Posterior cingulate gyrus (tissue), 11 donors: ENCODE results near the gene SLC6A5.
A peak's percentile ranks its signal among the peaks of the same experiment; 100 is the strongest.

Source experiments
- DNase-seq, 10 donors: peaks; one replicate each; pipeline versions ENCODE4 v3.0.0 to v3.0.0-alpha.2; 2020 to 2021; ENCODE audit warnings: mixed read lengths in 3 of 10
- intact Hi-C: fragments of 100-400 bp; cut with DNase I; formaldehyde crosslinking; loops from one replicate; pipeline ENCODE4 v1.15.1; 2023

Gene SLC6A5

GRCh38 chr11:20668131-20668809, 68.9 kb downstream of the SLC6A5 start:
- DNase-seq: no peak
- intact Hi-C loops: no loop called here

- peak in 8 of 10 donors; percentile 19 to 87 (median 38) for DNase-seq
- intact Hi-C loops: no loop called here
Observed at GRCh38 chr11:20668844-20669819, 69.7 kb downstream of the SLC6A5 start, which contains the start of gene NELL1. Gene NELL1 (plus strand): TSS chr11:20669586.

GRCh38 chr11:20669820-20670684, 70.6 kb downstream of the SLC6A5 start:
- DNase-seq: peak in 5 of 10 donors; percentile 24 to 86 (median 77)
- intact Hi-C loops: no loop called here

GRCh38 chr11:20670932-20671403, 71.6 kb downstream of the SLC6A5 start:
- peak in 7 of 10 donors; percentile 14 to 87 (median 45) for DNase-seq

GRCh38 chr11:20671856-20672546, 72.6 kb downstream of the SLC6A5 start:
- DNase-seq: no peak
- intact Hi-C loops: no loop called here

More at GRCh38 chr11:20670932-20671403, 71.6 kb downstream of the SLC6A5 start:
- intact Hi-C loops: no loop called here

GRCh38 chr11:20672575-20672974, 73.2 kb downstream of the SLC6A5 start:
- intact Hi-C loops: no loop called here
- DNase-seq: no peak

- DNase-seq: no peak
- intact Hi-C loops: no loop called here
Observed at GRCh38 chr11:20676658-20677057, 77.2 kb downstream of the SLC6A5 start.

GRCh38 chr11:20688761-20689160, 89.4 kb downstream of the SLC6A5 start:
- intact Hi-C loops: no loop called here
- no peak for DNase-seq

- peak in 2 of 10 donors; percentile 66 to 75 for DNase-seq
- intact Hi-C loops: no loop called here
Observed at GRCh38 chr11:20707876-20708275, 108.5 kb downstream of the SLC6A5 start.
